HEK293 (cell line): ENCODE measurements around the gene CCDC178.

Experiments
- AEBP2 ChIP-seq: fragments of 450-650 bp; formaldehyde crosslinking; IDR thresholded peaks from 2 replicates; pipeline ENCODE4 v1.5.1; 2016; ENCODE audit warnings: missing biosample characterization, missing genetic modification characterization, borderline replicate concordance
- GLI4 ChIP-seq: fragments of 450-650 bp; formaldehyde crosslinking; IDR thresholded peaks from 2 replicates; pipeline ENCODE4 v1.5.1; 2016; ENCODE audit warnings: missing biosample characterization, missing genetic modification characterization
- GLIS2 ChIP-seq: fragments of 450-650 bp; formaldehyde crosslinking; IDR thresholded peaks from 2 replicates; pipeline ENCODE4 v1.5.1; 2016; ENCODE audit warnings: missing biosample characterization, missing genetic modification characterization
- KLF7 ChIP-seq: fragments of 450-650 bp; formaldehyde crosslinking; IDR thresholded peaks from 2 replicates; pipeline ENCODE4 v1.5.1; 2016; ENCODE audit warnings: missing biosample characterization, missing genetic modification characterization, borderline replicate concordance
- KLF8 ChIP-seq: fragments of 450-650 bp; formaldehyde crosslinking; IDR thresholded peaks from 2 replicates; pipeline ENCODE4 v1.5.1; 2016; ENCODE audit warnings: missing biosample characterization, missing genetic modification characterization
- OVOL3 ChIP-seq: fragments of 450-650 bp; formaldehyde crosslinking; IDR thresholded peaks from 2 replicates; pipeline ENCODE4 v1.5.1; 2016; ENCODE audit warnings: missing biosample characterization, missing genetic modification characterization
- SP3 ChIP-seq: fragments of 450-650 bp; formaldehyde crosslinking; IDR thresholded peaks from 2 replicates; pipeline ENCODE4 v1.5.1; 2016; ENCODE audit warnings: missing biosample characterization, missing genetic modification characterization
- WT1 ChIP-seq: fragments of 450-650 bp; formaldehyde crosslinking; IDR thresholded peaks from 2 replicates; pipeline ENCODE4 v1.5.1; 2016; ENCODE audit warnings: missing biosample characterization, missing genetic modification characterization
- YY1 ChIP-seq: fragments of 450-650 bp; formaldehyde crosslinking; IDR thresholded peaks from 2 replicates; pipeline ENCODE4 v1.5.1; 2018; ENCODE audit warnings: missing biosample characterization, missing genetic modification characterization
- ZBTB1 ChIP-seq: fragments of 450-650 bp; formaldehyde crosslinking; IDR thresholded peaks from 2 replicates; pipeline ENCODE4 v1.5.1; 2016; ENCODE audit warnings: missing biosample characterization, missing genetic modification characterization
- ZBTB26 ChIP-seq: fragments of 450-650 bp; formaldehyde crosslinking; optimal IDR thresholded peaks from 2 replicates; pipeline ENCODE3; 2016; ENCODE audit warnings: missing biosample characterization, mild to moderate bottlenecking, missing genetic modification characterization
- ZFHX2 ChIP-seq: fragments of 450-650 bp; formaldehyde crosslinking; conservative IDR thresholded peaks from 2 replicates; pipeline ENCODE4 v1.5.1; 2016; ENCODE audit warnings: missing biosample characterization, missing genetic modification characterization
- ZNF10 ChIP-seq: fragments of 450-650 bp; formaldehyde crosslinking; IDR thresholded peaks from 2 replicates; pipeline ENCODE4 v1.5.1; 2017; ENCODE audit warnings: missing biosample characterization, missing genetic modification characterization
- ZNF184 ChIP-seq: fragments of 450-650 bp; IDR thresholded peaks from 2 replicates; pipeline ENCODE4 v1.5.1; 2018; ENCODE audit warnings: missing biosample characterization, mild to moderate bottlenecking, missing genetic modification characterization
- ZNF2 ChIP-seq: fragments of 450-650 bp; formaldehyde crosslinking; IDR thresholded peaks from 2 replicates; pipeline ENCODE4 v1.5.1; 2016; ENCODE audit warnings: missing biosample characterization, missing genetic modification characterization
- ZNF239 ChIP-seq: fragments of 450-650 bp; formaldehyde crosslinking; IDR thresholded peaks from 2 replicates; pipeline ENCODE4 v1.5.1; 2016; ENCODE audit warnings: missing biosample characterization, missing genetic modification characterization
- ZNF274 ChIP-seq, 2 experiments: fragments of 200-500 bp in 1 of 2; fragments of 450-650 bp in 1 of 2; sonication (Bioruptor generic) in 1 of 2; formaldehyde crosslinking in 1 of 2; IDR thresholded peaks; 2 replicates each; pipeline versions ENCODE4 v1.5.1 to v1.6.1; 2014 to 2016; ENCODE audit warnings: borderline replicate concordance in 1 of 2, inconsistent platforms in 1 of 2, low read length in 1 of 2, missing biosample characterization in 1 of 2, missing genetic modification characterization in 1 of 2
- ZNF302 ChIP-seq: fragments of 450-650 bp; formaldehyde crosslinking; IDR thresholded peaks from 2 replicates; pipeline ENCODE4 v1.5.1; 2016; ENCODE audit warnings: missing biosample characterization, missing genetic modification characterization, low read depth
- ZNF335 ChIP-seq: fragments of 450-650 bp; formaldehyde crosslinking; conservative IDR thresholded peaks from 2 replicates; pipeline ENCODE4 v1.5.1; 2016; ENCODE audit warnings: missing biosample characterization, missing genetic modification characterization
- ZNF341 ChIP-seq: fragments of 450-650 bp; formaldehyde crosslinking; IDR thresholded peaks from 2 replicates; pipeline ENCODE4; 2016; ENCODE audit warnings: low read depth, missing biosample characterization, missing genetic modification characterization
- ZNF366 ChIP-seq: fragments of 450-650 bp; formaldehyde crosslinking; conservative IDR thresholded peaks from 2 replicates; pipeline ENCODE4 v1.5.1; 2016; ENCODE audit warnings: missing biosample characterization, missing genetic modification characterization
- ZNF433 ChIP-seq: fragments of 450-650 bp; formaldehyde crosslinking; IDR thresholded peaks from 2 replicates; pipeline ENCODE4 v1.5.1; 2016; ENCODE audit warnings: missing biosample characterization, missing genetic modification characterization, low read depth
- ZNF521 ChIP-seq: fragments of 450-650 bp; formaldehyde crosslinking; IDR thresholded peaks from 2 replicates; pipeline ENCODE4 v1.5.1; 2017; ENCODE audit warnings: missing biosample characterization, mild to moderate bottlenecking, missing genetic modification characterization
- ZNF548 ChIP-seq: fragments of 450-650 bp; formaldehyde crosslinking; IDR thresholded peaks from 2 replicates; pipeline ENCODE4 v1.5.1; 2016; ENCODE audit warnings: missing biosample characterization, missing genetic modification characterization
- ZNF830 ChIP-seq: fragments of 450-650 bp; IDR thresholded peaks from 2 replicates; pipeline ENCODE4 v1.5.0; 2018; ENCODE audit warnings: missing biosample characterization, missing genetic modification characterization, low read depth, mild to moderate bottlenecking, moderate library complexity
- ZNF843 ChIP-seq: fragments of 450-650 bp; formaldehyde crosslinking; IDR thresholded peaks from 2 replicates; pipeline ENCODE4 v1.5.1; 2016; ENCODE audit warnings: missing biosample characterization, missing genetic modification characterization
- ZSCAN16 ChIP-seq: fragments of 450-650 bp; formaldehyde crosslinking; IDR thresholded peaks from 2 replicates; pipeline ENCODE4 v1.5.1; 2016; ENCODE audit warnings: missing biosample characterization, missing genetic modification characterization
- ZSCAN23 ChIP-seq: fragments of 450-650 bp; formaldehyde crosslinking; IDR thresholded peaks from 2 replicates; pipeline ENCODE4 v1.5.1; 2016; ENCODE audit warnings: missing biosample characterization, missing genetic modification characterization
- ZXDB ChIP-seq: fragments of 450-650 bp; formaldehyde crosslinking; IDR thresholded peaks from 2 replicates; pipeline ENCODE4 v1.5.1; 2016; ENCODE audit warnings: missing biosample characterization, missing genetic modification characterization
- TF ChIP-seq, protein P1 (sequence below): fragments of 450-650 bp; formaldehyde crosslinking; IDR thresholded peaks from 2 replicates; pipeline ENCODE4; 2016; ENCODE audit warnings: missing biosample characterization, missing genetic modification characterization
- TF ChIP-seq, protein P2 (sequence below): fragments of 450-650 bp; formaldehyde crosslinking; IDR thresholded peaks from 2 replicates; pipeline ENCODE4 v1.5.1; 2016; ENCODE audit warnings: missing biosample characterization, missing genetic modification characterization, borderline replicate concordance

CCDC178 gene

GRCh38 chr18:33034945-33035344, 405.6 kb downstream of the CCDC178 start (continued):
- TF ChIP-seq, protein P1, sequence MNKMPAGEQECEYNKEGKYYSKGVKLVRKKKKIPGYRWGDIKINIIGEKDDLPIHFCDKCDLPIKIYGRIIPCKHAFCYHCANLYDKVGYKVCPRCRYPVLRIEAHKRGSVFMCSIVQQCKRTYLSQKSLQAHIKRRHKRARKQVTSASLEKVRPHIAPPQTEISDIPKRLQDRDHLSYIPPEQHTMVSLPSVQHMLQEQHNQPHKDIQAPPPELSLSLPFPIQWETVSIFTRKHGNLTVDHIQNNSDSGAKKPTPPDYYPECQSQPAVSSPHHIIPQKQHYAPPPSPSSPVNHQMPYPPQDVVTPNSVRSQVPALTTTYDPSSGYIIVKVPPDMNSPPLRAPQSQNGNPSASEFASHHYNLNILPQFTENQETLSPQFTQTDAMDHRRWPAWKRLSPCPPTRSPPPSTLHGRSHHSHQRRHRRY (tag by site-specific recombination), result no peak
- no peak for TF ChIP-seq ZNF341 (tag by site-specific recombination)
- no peak for TF ChIP-seq ZFHX2 (tag by site-specific recombination)
- no peak for TF ChIP-seq ZNF433 (tag by site-specific recombination)
- no peak for TF ChIP-seq KLF7 (tag by site-specific recombination)
- TF ChIP-seq, protein P2, sequence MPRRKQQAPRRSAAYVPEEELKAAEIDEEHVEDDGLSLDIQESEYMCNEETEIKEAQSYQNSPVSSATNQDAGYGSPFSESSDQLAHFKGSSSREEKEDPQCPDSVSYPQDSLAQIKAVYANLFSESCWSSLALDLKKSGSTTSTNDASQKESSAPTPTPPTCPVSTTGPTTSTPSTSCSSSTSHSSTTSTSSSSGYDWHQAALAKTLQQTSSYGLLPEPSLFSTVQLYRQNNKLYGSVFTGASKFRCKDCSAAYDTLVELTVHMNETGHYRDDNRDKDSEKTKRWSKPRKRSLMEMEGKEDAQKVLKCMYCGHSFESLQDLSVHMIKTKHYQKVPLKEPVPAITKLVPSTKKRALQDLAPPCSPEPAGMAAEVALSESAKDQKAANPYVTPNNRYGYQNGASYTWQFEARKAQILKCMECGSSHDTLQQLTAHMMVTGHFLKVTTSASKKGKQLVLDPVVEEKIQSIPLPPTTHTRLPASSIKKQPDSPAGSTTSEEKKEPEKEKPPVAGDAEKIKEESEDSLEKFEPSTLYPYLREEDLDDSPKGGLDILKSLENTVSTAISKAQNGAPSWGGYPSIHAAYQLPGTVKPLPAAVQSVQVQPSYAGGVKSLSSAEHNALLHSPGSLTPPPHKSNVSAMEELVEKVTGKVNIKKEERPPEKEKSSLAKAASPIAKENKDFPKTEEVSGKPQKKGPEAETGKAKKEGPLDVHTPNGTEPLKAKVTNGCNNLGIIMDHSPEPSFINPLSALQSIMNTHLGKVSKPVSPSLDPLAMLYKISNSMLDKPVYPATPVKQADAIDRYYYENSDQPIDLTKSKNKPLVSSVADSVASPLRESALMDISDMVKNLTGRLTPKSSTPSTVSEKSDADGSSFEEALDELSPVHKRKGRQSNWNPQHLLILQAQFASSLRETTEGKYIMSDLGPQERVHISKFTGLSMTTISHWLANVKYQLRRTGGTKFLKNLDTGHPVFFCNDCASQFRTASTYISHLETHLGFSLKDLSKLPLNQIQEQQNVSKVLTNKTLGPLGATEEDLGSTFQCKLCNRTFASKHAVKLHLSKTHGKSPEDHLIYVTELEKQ, result no peak
- TF ChIP-seq ZBTB1 (tag by site-specific recombination), result no peak
- TF ChIP-seq ZSCAN16 (tag by site-specific recombination), result no peak
- no peak for TF ChIP-seq ZNF335
- no peak for TF ChIP-seq ZNF2 (tag by site-specific recombination)
- TF ChIP-seq ZSCAN23 (tag by site-specific recombination), result no peak
- no peak for TF ChIP-seq GLI4 (tag by site-specific recombination)
- TF ChIP-seq OVOL3 (tag by site-specific recombination), result no peak
- no peak for TF ChIP-seq ZNF302 (tag by site-specific recombination)
- no peak for TF ChIP-seq ZNF274 (IDR thresholded peaks at IDR 0.05; ENCODE audit: low read length)
- no peak for TF ChIP-seq ZNF274 (tag by site-specific recombination; IDR thresholded peaks at IDR 0.05; ENCODE audit: borderline replicate concordance)
- 0 out of 2 replicates have a peak, but pooled peaks have one; percentile 22 for TF ChIP-seq ZNF843
- no peak for TF ChIP-seq ZNF239 (tag by site-specific recombination)
- no peak for TF ChIP-seq YY1 (tag by site-specific recombination)
- no peak for TF ChIP-seq ZNF184 (tag by site-specific recombination)
- TF ChIP-seq SP3, result no peak
- TF ChIP-seq WT1 (tag by site-specific recombination), result peak; percentile 90
- no peak for TF ChIP-seq ZBTB26 (tag by site-specific recombination)
- TF ChIP-seq GLIS2 (tag by site-specific recombination), result no peak
- no peak for TF ChIP-seq ZNF830
- TF ChIP-seq ZXDB, result peak; percentile 24; the same call in 1 of the 2 replicates
- TF ChIP-seq KLF8, result no peak
- no peak for TF ChIP-seq ZNF366
- no peak for TF ChIP-seq AEBP2 (tag by site-specific recombination)
- TF ChIP-seq ZNF10 (tag by site-specific recombination), result no peak
- no peak for TF ChIP-seq ZNF548 (tag by site-specific recombination)
- TF ChIP-seq ZNF521 (tag by site-specific recombination), result no peak
